ENCODE data around the gene NID2. TPM values are rescaled to one million over a fixed set of nuclear protein-coding genes. Genes with fewer than 3 reads are reported as not detected.
A peak's percentile ranks its signal among the peaks of the same experiment; 100 is the strongest.

Gene NID2, protein sequence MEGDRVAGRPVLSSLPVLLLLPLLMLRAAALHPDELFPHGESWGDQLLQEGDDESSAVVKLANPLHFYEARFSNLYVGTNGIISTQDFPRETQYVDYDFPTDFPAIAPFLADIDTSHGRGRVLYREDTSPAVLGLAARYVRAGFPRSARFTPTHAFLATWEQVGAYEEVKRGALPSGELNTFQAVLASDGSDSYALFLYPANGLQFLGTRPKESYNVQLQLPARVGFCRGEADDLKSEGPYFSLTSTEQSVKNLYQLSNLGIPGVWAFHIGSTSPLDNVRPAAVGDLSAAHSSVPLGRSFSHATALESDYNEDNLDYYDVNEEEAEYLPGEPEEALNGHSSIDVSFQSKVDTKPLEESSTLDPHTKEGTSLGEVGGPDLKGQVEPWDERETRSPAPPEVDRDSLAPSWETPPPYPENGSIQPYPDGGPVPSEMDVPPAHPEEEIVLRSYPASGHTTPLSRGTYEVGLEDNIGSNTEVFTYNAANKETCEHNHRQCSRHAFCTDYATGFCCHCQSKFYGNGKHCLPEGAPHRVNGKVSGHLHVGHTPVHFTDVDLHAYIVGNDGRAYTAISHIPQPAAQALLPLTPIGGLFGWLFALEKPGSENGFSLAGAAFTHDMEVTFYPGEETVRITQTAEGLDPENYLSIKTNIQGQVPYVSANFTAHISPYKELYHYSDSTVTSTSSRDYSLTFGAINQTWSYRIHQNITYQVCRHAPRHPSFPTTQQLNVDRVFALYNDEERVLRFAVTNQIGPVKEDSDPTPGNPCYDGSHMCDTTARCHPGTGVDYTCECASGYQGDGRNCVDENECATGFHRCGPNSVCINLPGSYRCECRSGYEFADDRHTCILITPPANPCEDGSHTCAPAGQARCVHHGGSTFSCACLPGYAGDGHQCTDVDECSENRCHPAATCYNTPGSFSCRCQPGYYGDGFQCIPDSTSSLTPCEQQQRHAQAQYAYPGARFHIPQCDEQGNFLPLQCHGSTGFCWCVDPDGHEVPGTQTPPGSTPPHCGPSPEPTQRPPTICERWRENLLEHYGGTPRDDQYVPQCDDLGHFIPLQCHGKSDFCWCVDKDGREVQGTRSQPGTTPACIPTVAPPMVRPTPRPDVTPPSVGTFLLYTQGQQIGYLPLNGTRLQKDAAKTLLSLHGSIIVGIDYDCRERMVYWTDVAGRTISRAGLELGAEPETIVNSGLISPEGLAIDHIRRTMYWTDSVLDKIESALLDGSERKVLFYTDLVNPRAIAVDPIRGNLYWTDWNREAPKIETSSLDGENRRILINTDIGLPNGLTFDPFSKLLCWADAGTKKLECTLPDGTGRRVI (N-terminal part only)
- 15.5 and 16.5 TPM in 2 replicates for polyA plus RNA-seq (2013)

DNA sequence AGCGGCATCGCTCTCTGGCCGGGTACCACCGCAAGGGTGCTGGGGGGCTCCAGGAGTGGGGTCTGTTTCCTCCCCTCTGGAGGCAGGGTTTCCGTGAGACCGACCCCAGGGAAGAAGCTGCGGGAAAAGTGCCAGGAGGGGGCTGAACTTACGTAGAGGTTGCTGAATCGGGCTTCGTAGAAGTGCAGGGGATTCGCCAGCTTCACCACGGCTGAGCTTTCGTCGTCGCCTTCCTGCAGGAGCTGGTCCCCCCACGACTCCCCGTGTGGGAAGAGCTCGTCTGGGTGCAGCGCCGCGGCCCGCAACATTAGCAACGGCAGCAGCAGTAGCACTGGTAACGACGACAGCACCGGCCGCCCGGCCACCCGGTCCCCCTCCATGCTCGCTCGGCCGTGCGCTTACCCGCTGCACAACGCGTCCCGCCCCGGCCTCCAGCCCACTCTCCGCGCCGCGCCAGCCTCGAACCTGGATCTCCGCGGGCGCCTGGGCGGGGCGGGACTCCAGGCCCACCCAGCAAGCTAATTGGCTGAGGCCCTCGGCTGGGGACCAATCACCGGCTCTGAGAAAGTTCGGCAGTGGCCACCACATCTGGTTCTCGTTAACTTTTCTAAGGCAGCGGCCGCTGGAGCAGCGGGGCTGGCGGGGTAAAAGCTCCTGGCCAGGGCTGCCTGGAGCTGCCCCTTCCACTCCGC is at the start of gene NID2:
NID2 (minus strand) TSS at position 445 of the 692 bp plus-strand sequence; CDS start at position 380, 65 bp downstream.
- Histone ChIP-seq H3K23ac (ENCODE audit: low read length) (no peak within 1 kb of the TSS), H3K4me3 (ENCODE audit: low read depth, low read length) (peak within 1 kb of the TSS; percentile 69), H3K36me3 (ENCODE audit: control insufficient read depth in 1 of 2, insufficient read depth in 2 of 2, low read length in 2 of 2) (no peaks in the 10 kb centered on the region), H4K12ac (ENCODE audit: low read depth, low read length) (no peak within 1 kb of the TSS), H3K9ac (ENCODE audit: low read length) (peak within 1 kb of the TSS; percentile 8), H3K9me3 (ENCODE audit: insufficient read depth, low read depth, low read length) (no peaks in the 10 kb centered on the region), H3K18ac (ENCODE audit: low read length) (peak within 1 kb of the TSS; percentile 25), H2AFZ (ENCODE audit: insufficient read depth, low read length, poor library complexity) (peak within 1 kb of the TSS; percentile 78), H2BK5ac (ENCODE audit: low read depth, low read length, poor library complexity) (no peak within 1 kb of the TSS), H3K27me3 (ENCODE audit: insufficient read depth, low read length) (peaks cover 3% of the 10 kb centered on the region), H2BK12ac (ENCODE audit: low read length) (no peak within 1 kb of the TSS), H3K4me2 (ENCODE audit: low read length) (peak within 1 kb of the TSS; percentile 99), H4K91ac (ENCODE audit: low read depth, low read length) (no peak within 1 kb of the TSS), H3K27ac (ENCODE audit: low read depth, low read length) (no peak within 1 kb of the TSS), H2AK5ac (ENCODE audit: low read length) (no peak within 1 kb of the TSS), H4K8ac (ENCODE audit: low read depth, low read length) (peak within 1 kb of the TSS; percentile 54), H2BK120ac (ENCODE audit: insufficient read depth, low read length, poor library complexity) (no peak within 1 kb of the TSS), H3K79me1 (ENCODE audit: low read length) (peaks cover 9% of the 10 kb centered on the region), H3K79me2 (ENCODE audit: control insufficient read depth, insufficient read depth, low read length, poor library complexity) (no peaks in the 10 kb centered on the region), H3K4me1 (ENCODE audit: control insufficient read depth in 1 of 2, insufficient read depth in 2 of 2, low read length in 2 of 2) (peaks cover 12 to 25% of the 10 kb centered on the region in 2 experiments), H3K4ac (ENCODE audit: low read depth, low read length) (no peak within 1 kb of the TSS), H3K14ac (ENCODE audit: low read length) (peak within 1 kb of the TSS; percentile 49)
- WGBS (ENCODE audit: extremely low coverage, insufficient coverage, insufficient read length): no CpG with 5 or more reads among the region's 57 CpGs
- peak; percentile 48 to 71 for DNase-seq

DNA sequence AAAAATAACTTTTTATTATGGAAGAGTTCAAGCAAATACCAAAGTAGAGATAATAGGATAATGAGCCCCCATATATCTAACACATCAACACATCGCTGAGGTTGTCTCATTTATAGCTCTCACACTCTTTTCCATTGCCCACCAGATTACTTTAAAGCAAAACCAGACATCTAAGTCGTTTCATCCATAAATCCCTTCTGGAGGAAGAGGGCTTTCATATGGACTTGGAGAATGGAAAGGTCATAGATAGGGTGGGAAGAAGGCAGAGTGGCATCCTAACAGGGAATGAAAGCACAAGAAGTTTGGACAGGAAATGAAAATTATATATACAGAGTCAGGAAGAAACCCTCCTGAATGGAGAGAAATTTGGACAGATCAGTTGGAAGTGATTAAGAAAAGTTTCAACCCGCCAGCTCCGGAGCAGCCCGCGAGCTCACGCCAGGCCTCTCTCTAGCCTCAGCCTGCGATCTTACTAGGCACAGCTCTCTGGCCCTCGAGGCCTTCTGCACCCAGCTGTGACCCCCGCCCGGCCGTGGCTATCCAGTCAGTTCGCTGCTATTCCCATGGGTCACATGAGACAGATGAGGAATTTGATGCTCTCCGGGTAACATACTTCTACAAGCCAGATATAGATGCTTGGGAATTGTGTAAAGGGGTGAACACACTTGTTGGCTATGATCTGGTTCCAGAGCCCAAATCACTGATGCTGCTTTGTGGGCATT is 48.4 kb upstream of the NID2 start:
- no peaks in the 10 kb centered on the region for H3K4me1 ChIP-seq (ENCODE audit: control insufficient read depth in 1 of 2, insufficient read depth in 2 of 2, low read length in 2 of 2)

DNA sequence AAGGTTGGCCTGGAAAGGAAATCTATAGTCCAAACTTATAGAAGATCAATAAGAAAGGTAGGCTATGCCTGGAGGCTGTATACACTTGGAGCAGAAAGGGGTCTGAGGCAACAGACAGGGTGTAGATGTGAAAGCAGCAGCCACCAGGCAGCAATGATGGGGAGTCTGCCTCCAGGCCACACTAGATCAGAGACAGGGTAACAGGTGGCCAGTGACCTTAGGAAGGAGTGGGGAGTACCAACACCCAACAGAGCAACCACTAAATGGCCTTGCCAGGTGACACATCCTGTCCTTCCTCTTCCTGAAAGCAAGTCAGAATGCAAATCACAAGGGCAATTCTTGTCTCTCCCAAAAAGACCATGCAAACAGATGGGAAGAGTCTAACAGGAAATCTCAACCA is 46.4 kb upstream of the NID2 start:
- H3K4me3 ChIP-seq (ENCODE audit: low read depth, low read length): no peak overlapping the region
- H4K8ac ChIP-seq (ENCODE audit: low read depth, low read length): no peak overlapping the region
- H3K79me1 ChIP-seq (ENCODE audit: low read length): no peaks in the 10 kb centered on the region

More for the DNA sequence above, 48.4 kb upstream of the NID2 start:
- Histone ChIP-seq H3K27ac (ENCODE audit: low read depth, low read length) (no peak overlapping the region), H3K9me3 (ENCODE audit: insufficient read depth, low read depth, low read length) (peaks cover 3% of the 10 kb centered on the region), H3K4ac (ENCODE audit: low read depth, low read length) (no peak overlapping the region), H2BK12ac (ENCODE audit: low read length) (no peak overlapping the region), H3K9ac (ENCODE audit: low read length) (no peak overlapping the region), H3K27me3 (ENCODE audit: insufficient read depth, low read length) (no peaks in the 10 kb centered on the region), H3K79me1 (ENCODE audit: low read length) (no peaks in the 10 kb centered on the region), H3K36me3 (ENCODE audit: control insufficient read depth in 1 of 2, insufficient read depth in 2 of 2, low read length in 2 of 2) (no peaks in the 10 kb centered on the region), H3K79me2 (ENCODE audit: control insufficient read depth, insufficient read depth, low read length, poor library complexity) (no peaks in the 10 kb centered on the region), H4K12ac (ENCODE audit: low read depth, low read length) (no peak overlapping the region), H2BK5ac (ENCODE audit: low read depth, low read length, poor library complexity) (no peak overlapping the region), H2AK5ac (ENCODE audit: low read length) (no peak overlapping the region), H3K23ac (ENCODE audit: low read length) (no peak overlapping the region), H4K8ac (ENCODE audit: low read depth, low read length) (no peak overlapping the region), H3K18ac (ENCODE audit: low read length) (no peak overlapping the region), H2BK120ac (ENCODE audit: insufficient read depth, low read length, poor library complexity) (no peak overlapping the region), H3K4me2 (ENCODE audit: low read length) (no peak overlapping the region), H3K14ac (ENCODE audit: low read length) (no peak overlapping the region), H4K91ac (ENCODE audit: low read depth, low read length) (no peak overlapping the region), H3K4me3 (ENCODE audit: low read depth, low read length) (no peak overlapping the region), H2AFZ (ENCODE audit: insufficient read depth, low read length, poor library complexity) (no peak overlapping the region)
- no CpG with 5 or more reads among the region's 14 CpGs for WGBS (ENCODE audit: extremely low coverage, insufficient coverage, insufficient read length)
- peak; percentile 58 to 77 for DNase-seq

More for the DNA sequence above, 46.4 kb upstream of the NID2 start:
- peaks cover 1% of the 10 kb centered on the region for H3K9me3 ChIP-seq (ENCODE audit: insufficient read depth, low read depth, low read length)
- H3K36me3 ChIP-seq (ENCODE audit: control insufficient read depth in 1 of 2, insufficient read depth in 2 of 2, low read length in 2 of 2): no peaks in the 10 kb centered on the region
- no peak overlapping the region for H2BK5ac ChIP-seq (ENCODE audit: low read depth, low read length, poor library complexity)
- H3K18ac ChIP-seq (ENCODE audit: low read length): no peak overlapping the region
- H3K27me3 ChIP-seq (ENCODE audit: insufficient read depth, low read length): no peaks in the 10 kb centered on the region
- no peak overlapping the region for H2BK12ac ChIP-seq (ENCODE audit: low read length)
- no peak overlapping the region for H3K27ac ChIP-seq (ENCODE audit: low read depth, low read length)
- no peak overlapping the region for H4K91ac ChIP-seq (ENCODE audit: low read depth, low read length)
- no peak overlapping the region for H2AK5ac ChIP-seq (ENCODE audit: low read length)
- no peak overlapping the region for H3K4ac ChIP-seq (ENCODE audit: low read depth, low read length)
- H3K79me2 ChIP-seq (ENCODE audit: control insufficient read depth, insufficient read depth, low read length, poor library complexity): no peaks in the 10 kb centered on the region
- H3K4me1 ChIP-seq (ENCODE audit: control insufficient read depth in 1 of 2, insufficient read depth in 2 of 2, low read length in 2 of 2): no peaks in the 10 kb centered on the region
- H2BK120ac ChIP-seq (ENCODE audit: insufficient read depth, low read length, poor library complexity): no peak overlapping the region
- no peak overlapping the region for H3K9ac ChIP-seq (ENCODE audit: low read length)
- no peak overlapping the region for H3K4me2 ChIP-seq (ENCODE audit: low read length)
- no peak for DNase-seq
- no peak overlapping the region for H3K14ac ChIP-seq (ENCODE audit: low read length)
- H2AFZ ChIP-seq (ENCODE audit: insufficient read depth, low read length, poor library complexity): no peak overlapping the region
- H3K23ac ChIP-seq (ENCODE audit: low read length): no peak overlapping the region
- no peak overlapping the region for H4K12ac ChIP-seq (ENCODE audit: low read depth, low read length)
